Measurements from ENCODE around the gene GPC6.

GPC6 gene

DNA sequence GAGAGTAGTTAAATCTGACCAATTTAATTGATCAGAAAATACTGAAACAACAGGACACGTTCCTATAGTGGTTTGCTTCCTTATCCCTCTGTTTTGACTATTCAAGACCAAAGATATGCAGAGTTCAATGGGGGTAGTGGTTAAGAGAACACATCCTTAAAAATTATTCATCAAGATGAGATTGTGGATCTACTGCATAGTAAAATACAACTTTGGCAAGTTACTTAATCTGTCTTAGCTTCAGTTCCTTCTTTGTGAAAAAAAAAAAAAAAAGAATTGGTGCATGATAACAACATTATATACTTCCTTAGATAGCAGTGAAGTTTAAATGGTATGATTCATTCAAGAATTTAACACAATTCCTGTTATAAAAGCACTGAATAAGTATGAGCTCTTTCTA is 700.8 kb downstream of the GPC6 start:
- no peak for DNase-seq (ENCODE audit: extremely low read depth, low read depth)
- TF ChIP-seq, protein P1, sequence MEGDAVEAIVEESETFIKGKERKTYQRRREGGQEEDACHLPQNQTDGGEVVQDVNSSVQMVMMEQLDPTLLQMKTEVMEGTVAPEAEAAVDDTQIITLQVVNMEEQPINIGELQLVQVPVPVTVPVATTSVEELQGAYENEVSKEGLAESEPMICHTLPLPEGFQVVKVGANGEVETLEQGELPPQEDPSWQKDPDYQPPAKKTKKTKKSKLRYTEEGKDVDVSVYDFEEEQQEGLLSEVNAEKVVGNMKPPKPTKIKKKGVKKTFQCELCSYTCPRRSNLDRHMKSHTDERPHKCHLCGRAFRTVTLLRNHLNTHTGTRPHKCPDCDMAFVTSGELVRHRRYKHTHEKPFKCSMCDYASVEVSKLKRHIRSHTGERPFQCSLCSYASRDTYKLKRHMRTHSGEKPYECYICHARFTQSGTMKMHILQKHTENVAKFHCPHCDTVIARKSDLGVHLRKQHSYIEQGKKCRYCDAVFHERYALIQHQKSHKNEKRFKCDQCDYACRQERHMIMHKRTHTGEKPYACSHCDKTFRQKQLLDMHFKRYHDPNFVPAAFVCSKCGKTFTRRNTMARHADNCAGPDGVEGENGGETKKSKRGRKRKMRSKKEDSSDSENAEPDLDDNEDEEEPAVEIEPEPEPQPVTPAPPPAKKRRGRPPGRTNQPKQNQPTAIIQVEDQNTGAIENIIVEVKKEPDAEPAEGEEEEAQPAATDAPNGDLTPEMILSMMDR (IDR thresholded peaks at IDR 0.05; ENCODE audit: low read depth, low read length, missing control alignments) = no peak
- no peak overlapping the region for H3K4me3 ChIP-seq (replicated peaks; ENCODE audit: low read depth, low read length)

GRCh38 chr13:93932901-93933300 is 706.3 kb downstream of the GPC6 start:
- TF ChIP-seq, protein P1 (IDR thresholded peaks at IDR 0.05; ENCODE audit: low read depth, low read length, missing control alignments) = no peak
- no peak for DNase-seq (ENCODE audit: extremely low read depth, low read depth)

GRCh38 chr13:93936901-93937300 is 710.3 kb downstream of the GPC6 start:
- H3K4me3 ChIP-seq (replicated peaks; ENCODE audit: low read depth, low read length) = no peak overlapping the region
- no peak for DNase-seq (ENCODE audit: extremely low read depth, low read depth)
- TF ChIP-seq, protein P1 (IDR thresholded peaks at IDR 0.05; ENCODE audit: low read depth, low read length, missing control alignments) = no peak

More at GRCh38 chr13:93932901-93933300, 706.3 kb downstream of the GPC6 start:
- H3K4me3 ChIP-seq (replicated peaks; ENCODE audit: low read depth, low read length) = no peak overlapping the region

DNA sequence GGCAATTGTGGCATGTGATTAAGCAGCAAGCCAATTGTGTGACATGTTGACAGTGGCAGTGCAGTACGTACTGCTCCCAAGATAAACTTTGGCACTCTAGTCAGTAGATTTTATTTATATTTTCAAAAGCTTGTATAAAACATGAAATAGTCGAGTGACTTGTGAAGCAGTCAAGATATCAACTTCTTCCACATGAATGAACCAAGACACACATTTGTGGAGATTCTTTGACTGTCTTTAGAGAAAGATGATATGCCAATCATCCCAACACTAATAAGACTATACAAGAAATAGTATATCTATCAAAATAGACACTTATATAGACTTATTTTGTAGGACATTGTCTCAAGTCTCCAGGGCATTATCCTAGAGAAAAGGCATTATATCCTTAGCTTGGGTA is 714.8 kb downstream of the GPC6 start:
- TF ChIP-seq, protein P1 (IDR thresholded peaks at IDR 0.05; ENCODE audit: low read depth, low read length, missing control alignments) = no peak
- no peak for DNase-seq (ENCODE audit: extremely low read depth, low read depth)
- H3K4me3 ChIP-seq (replicated peaks; ENCODE audit: low read depth, low read length) = no peak overlapping the region

DNA sequence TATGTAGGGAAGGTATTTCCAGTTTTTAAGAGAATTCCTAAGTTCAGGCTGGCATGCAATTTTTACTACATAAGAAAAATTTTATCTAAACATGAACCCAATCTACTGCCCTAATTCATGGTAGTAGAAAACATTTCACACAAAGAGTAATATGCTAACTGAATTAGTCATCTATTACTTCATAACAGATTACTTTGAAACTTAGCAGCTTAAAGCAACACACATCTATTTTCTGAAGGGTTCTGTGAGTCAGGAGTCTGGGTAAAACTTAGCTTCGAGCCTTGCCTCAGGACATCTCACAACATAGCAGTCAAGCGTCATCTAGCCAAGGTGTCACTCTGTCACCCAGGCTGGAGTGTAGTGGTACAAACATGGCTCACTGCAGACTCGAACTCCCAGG is 715.4 kb downstream of the GPC6 start:
- no peak for DNase-seq (ENCODE audit: extremely low read depth, low read depth)
- no peak overlapping the region for H3K4me3 ChIP-seq (replicated peaks; ENCODE audit: low read depth, low read length)
- TF ChIP-seq, protein P1 (IDR thresholded peaks at IDR 0.05; ENCODE audit: low read depth, low read length, missing control alignments) = no peak

DNA sequence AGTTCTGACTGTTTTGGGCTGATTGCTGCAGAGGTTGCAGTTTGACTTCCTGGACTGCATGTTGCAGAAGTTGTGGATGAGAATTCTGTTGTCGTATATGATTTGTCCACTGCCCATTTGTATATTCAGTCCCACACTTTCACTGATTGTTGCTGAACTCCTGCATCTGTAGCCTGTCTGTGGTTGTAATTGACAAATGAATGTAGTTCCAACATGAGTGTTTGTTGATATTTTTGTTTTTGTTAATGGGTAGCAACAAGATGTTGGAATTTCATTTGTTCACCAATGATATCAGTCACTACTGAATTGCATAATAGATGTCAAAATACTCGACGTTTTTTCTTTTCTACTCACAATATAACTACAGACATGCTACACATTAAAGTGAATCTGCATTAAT is 719.0 kb downstream of the GPC6 start:
- DNase-seq (ENCODE audit: extremely low read depth, low read depth) = no peak
- TF ChIP-seq, protein P1 (IDR thresholded peaks at IDR 0.05; ENCODE audit: low read depth, low read length, missing control alignments) = no peak
- H3K4me3 ChIP-seq (replicated peaks; ENCODE audit: low read depth, low read length) = no peak overlapping the region

DNA sequence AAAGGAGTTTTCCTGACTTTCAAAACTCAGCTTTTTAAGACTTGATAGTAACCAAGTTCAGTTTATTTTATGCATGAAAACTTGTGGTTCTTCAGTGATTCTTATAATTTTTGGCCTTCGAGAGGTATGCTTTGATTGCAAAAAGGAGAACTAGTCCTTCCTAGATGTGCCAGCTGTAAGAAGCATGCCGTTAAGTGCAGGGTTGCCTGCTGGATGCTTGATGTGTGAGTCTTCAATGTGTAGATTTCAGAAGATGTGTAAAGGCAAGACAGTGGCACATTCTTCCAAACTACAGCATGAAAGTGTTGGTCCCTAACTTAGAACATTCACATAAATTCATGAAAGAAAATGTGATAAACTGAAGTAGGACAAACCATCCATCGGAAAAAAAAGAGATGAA is 720.4 kb downstream of the GPC6 start:
- H3K4me3 ChIP-seq (replicated peaks; ENCODE audit: low read depth, low read length) = no peak overlapping the region
- TF ChIP-seq, protein P1 (IDR thresholded peaks at IDR 0.05; ENCODE audit: low read depth, low read length, missing control alignments) = no peak
- DNase-seq (ENCODE audit: extremely low read depth, low read depth) = no peak
